GM18867 (cell line): ENCODE measurements around the gene OR6K2.
"Not testable (repeated sequence)": the region's sequence is repeated elsewhere in the genome, so short reads cannot be mapped to it uniquely, and the experiment has no call there.

ENCODE experiments used
- ATAC-seq: cut with Tn5 transposase; IDR thresholded peaks from one replicate; pipeline ENCODE4 v1.9.1; 2021; ENCODE audit warnings: mild to moderate bottlenecking, moderate library complexity; ENCODE audit not compliant: unreplicated experiment

Gene OR6K2

GRCh38 chr1:158700552-158700951, at the start of gene OR6K2:
Gene OR6K2, minus strand, starts transcription at chr1:158700652. Its CDS starts 0 bp downstream, at chr1:158700652.
- no peak for ATAC-seq

GRCh38 chr1:158735848-158736247, 35.4 kb upstream of the OR6K2 start:
- no peak for ATAC-seq

- no peak for ATAC-seq
Observed at GRCh38 chr1:158732524-158732923, 32.1 kb upstream of the OR6K2 start.

- no peak for ATAC-seq
Observed at GRCh38 chr1:158731707-158732106, 31.3 kb upstream of the OR6K2 start.

GRCh38 chr1:158730453-158730852, 30.0 kb upstream of the OR6K2 start:
- ATAC-seq = no peak

GRCh38 chr1:158728510-158729225, 28.2 kb upstream of the OR6K2 start:
- no peak for ATAC-seq

GRCh38 chr1:158724442-158724841, 24.0 kb upstream of the OR6K2 start:
- ATAC-seq = no peak

- ATAC-seq = no peak
Observed at GRCh38 chr1:158720620-158721019, 20.2 kb upstream of the OR6K2 start, which contains the start of gene OR6K3. Gene OR6K3, minus strand, starts transcription at chr1:158720720. Its CDS starts 2,605 bp downstream, at chr1:158718115.

- no peak for ATAC-seq
Observed at GRCh38 chr1:158719664-158720063, 19.2 kb upstream of the OR6K2 start.

- no peak for ATAC-seq
Observed at GRCh38 chr1:158717344-158717743, 16.9 kb upstream of the OR6K2 start.

GRCh38 chr1:158716335-158716734, 15.9 kb upstream of the OR6K2 start:
- ATAC-seq = no peak

GRCh38 chr1:158714754-158715153, 14.3 kb upstream of the OR6K2 start:
- ATAC-seq = no peak

GRCh38 chr1:158711098-158711497, 10.6 kb upstream of the OR6K2 start:
- no peak for ATAC-seq

- ATAC-seq = no peak
Observed at GRCh38 chr1:158706096-158706495, 5.6 kb upstream of the OR6K2 start.

GRCh38 chr1:158694596-158694995, 5.9 kb downstream of the OR6K2 start:
- ATAC-seq = no peak

- ATAC-seq = no peak
Observed at GRCh38 chr1:158692356-158692755, 8.1 kb downstream of the OR6K2 start.

- no peak for ATAC-seq
Observed at GRCh38 chr1:158691907-158692306, 8.5 kb downstream of the OR6K2 start.

- not testable (repeated sequence) for ATAC-seq
Observed at GRCh38 chr1:158691149-158691548, 9.3 kb downstream of the OR6K2 start.

- ATAC-seq = no peak
Observed at GRCh38 chr1:158689875-158690274, 10.6 kb downstream of the OR6K2 start.

- ATAC-seq = no peak
Observed at GRCh38 chr1:158689110-158689509, 11.3 kb downstream of the OR6K2 start.

- not testable (repeated sequence) for ATAC-seq
Observed at GRCh38 chr1:158688343-158688742, 12.1 kb downstream of the OR6K2 start.

GRCh38 chr1:158687037-158687436, 13.4 kb downstream of the OR6K2 start:
- ATAC-seq = no peak
